HEK293 (cell line): ENCODE data around the gene GRAP2.
A peak's percentile ranks its signal among the peaks of the same experiment; 100 is the strongest.

Experiments
- CTCF ChIA-PET: fragments of 350-600 bp; formaldehyde crosslinking; extraction: SDS; loops from one replicate; lab custom pipeline; 2021; ENCODE audit warnings: antibody characterized with exemption; lab: Yijun Ruan, JAX
- POLR2A ChIA-PET: fragments of 300-600 bp; formaldehyde crosslinking; extraction: SDS; loops from one replicate; lab custom pipeline; 2020; ENCODE audit warnings: antibody characterized with exemption, inconsistent platforms; lab: Yijun Ruan, JAX
- H3K27ac ChIP-seq: fragments of 200-500 bp; sonication (Bioruptor generic); 2 replicates; pipeline ENCODE4 v1.5.1; 2014; ENCODE audit warnings: low read depth, low read length, control low read depth, inconsistent platforms; ENCODE audit errors: extremely low read depth
- H3K36me3 ChIP-seq, 2 experiments: fragments of 200-500 bp in 1 of 2; sonication (Bioruptor generic) in 1 of 2; 1 replicate in 1 of 2; 2 replicates in 1 of 2; pipeline ENCODE4 v1.5.1; 2014 to 2017; ENCODE audit warnings: inconsistent platforms in 2 of 2, low read length in 2 of 2; ENCODE audit not compliant: control insufficient read depth in 2 of 2, insufficient read depth in 1 of 2
- H3K4me1 ChIP-seq: fragments of 200-500 bp; sonication (Bioruptor generic); 2 replicates; pipeline ENCODE4 v1.5.1; 2014; ENCODE audit warnings: mild to moderate bottlenecking, low read length, inconsistent platforms; ENCODE audit not compliant: control insufficient read depth, insufficient read depth
- H3K4me3 ChIP-seq: 2 replicates; pipeline ENCODE4 v1.5.1; 2011; ENCODE audit warnings: low read depth, mild to moderate bottlenecking, control low read depth, low read length, moderate library complexity
- H3K9me3 ChIP-seq: fragments of 200-500 bp; sonication (Bioruptor generic); 2 replicates; pipeline ENCODE4 v1.5.1; 2014; ENCODE audit warnings: low read depth, low read length, inconsistent platforms; ENCODE audit not compliant: control insufficient read depth, insufficient read depth
- ATF2 ChIP-seq: fragments of 450-650 bp; formaldehyde crosslinking; IDR thresholded peaks from 2 replicates; pipeline ENCODE4 v1.5.1; 2016; ENCODE audit warnings: missing biosample characterization, missing genetic modification characterization, low read depth
- BCL6B ChIP-seq: fragments of 450-650 bp; formaldehyde crosslinking; IDR thresholded peaks from 2 replicates; pipeline ENCODE4 v1.5.1; 2017; ENCODE audit warnings: missing biosample characterization, missing genetic modification characterization
- GLIS2 ChIP-seq: fragments of 450-650 bp; formaldehyde crosslinking; IDR thresholded peaks from 2 replicates; pipeline ENCODE4 v1.5.1; 2016; ENCODE audit warnings: missing biosample characterization, missing genetic modification characterization
- RBAK ChIP-seq: fragments of 450-650 bp; formaldehyde crosslinking; IDR thresholded peaks from 2 replicates; pipeline ENCODE4 v1.5.1; 2016; ENCODE audit warnings: missing biosample characterization, missing genetic modification characterization
- REPIN1 ChIP-seq: fragments of 450-650 bp; formaldehyde crosslinking; IDR thresholded peaks from 2 replicates; pipeline ENCODE4 v1.5.1; 2017; ENCODE audit warnings: missing biosample characterization, missing genetic modification characterization, low read depth
- REST ChIP-seq: fragments of 450-650 bp; formaldehyde crosslinking; IDR thresholded peaks from 2 replicates; pipeline ENCODE4 v1.5.1; 2016; ENCODE audit warnings: missing biosample characterization, missing genetic modification characterization
- SCRT2 ChIP-seq: fragments of 450-650 bp; formaldehyde crosslinking; IDR thresholded peaks from 2 replicates; pipeline ENCODE4 v1.5.1; 2016; ENCODE audit warnings: missing biosample characterization, missing genetic modification characterization
- SP2 ChIP-seq: fragments of 450-650 bp; formaldehyde crosslinking; IDR thresholded peaks from 2 replicates; pipeline ENCODE4 v1.5.1; 2016; ENCODE audit warnings: missing biosample characterization, missing genetic modification characterization
- ZBTB17 ChIP-seq: fragments of 450-650 bp; formaldehyde crosslinking; IDR thresholded peaks from 2 replicates; pipeline ENCODE4 v1.5.1; 2016; ENCODE audit warnings: missing biosample characterization, missing genetic modification characterization
- ZBTB26 ChIP-seq: fragments of 450-650 bp; formaldehyde crosslinking; optimal IDR thresholded peaks from 2 replicates; pipeline ENCODE3; 2016; ENCODE audit warnings: missing biosample characterization, mild to moderate bottlenecking, missing genetic modification characterization
- ZIC2 ChIP-seq: fragments of 450-650 bp; formaldehyde crosslinking; IDR thresholded peaks from 2 replicates; pipeline ENCODE4 v1.5.1; 2016; ENCODE audit warnings: missing biosample characterization, missing genetic modification characterization
- ZNF10 ChIP-seq: fragments of 450-650 bp; formaldehyde crosslinking; IDR thresholded peaks from 2 replicates; pipeline ENCODE4 v1.5.1; 2017; ENCODE audit warnings: missing biosample characterization, missing genetic modification characterization
- ZNF140 ChIP-seq: fragments of 450-650 bp; formaldehyde crosslinking; IDR thresholded peaks from 2 replicates; pipeline ENCODE4 v1.5.1; 2016; ENCODE audit warnings: missing biosample characterization, missing genetic modification characterization
- ZNF16 ChIP-seq: fragments of 450-650 bp; formaldehyde crosslinking; IDR thresholded peaks from 2 replicates; pipeline ENCODE4 v1.5.1; 2016; ENCODE audit warnings: low read depth, missing biosample characterization, missing genetic modification characterization
- ZNF223 ChIP-seq: fragments of 450-650 bp; formaldehyde crosslinking; IDR thresholded peaks from 2 replicates; pipeline ENCODE4 v1.5.1; 2016; ENCODE audit warnings: missing biosample characterization, missing genetic modification characterization
- ZNF266 ChIP-seq: fragments of 450-650 bp; formaldehyde crosslinking; IDR thresholded peaks from 2 replicates; pipeline ENCODE4 v1.5.1; 2016; ENCODE audit warnings: missing biosample characterization, missing genetic modification characterization, low read depth
- ZNF366 ChIP-seq: fragments of 450-650 bp; formaldehyde crosslinking; conservative IDR thresholded peaks from 2 replicates; pipeline ENCODE4 v1.5.1; 2016; ENCODE audit warnings: missing biosample characterization, missing genetic modification characterization
- ZNF416 ChIP-seq: fragments of 450-650 bp; formaldehyde crosslinking; IDR thresholded peaks from 2 replicates; pipeline ENCODE4 v1.5.1; 2016; ENCODE audit warnings: missing biosample characterization, missing genetic modification characterization
- ZNF473 ChIP-seq: fragments of 450-650 bp; formaldehyde crosslinking; IDR thresholded peaks from 2 replicates; pipeline ENCODE4 v1.5.1; 2017; ENCODE audit warnings: missing biosample characterization, missing genetic modification characterization
- ZNF585B ChIP-seq: fragments of 450-650 bp; formaldehyde crosslinking; IDR thresholded peaks from 2 replicates; pipeline ENCODE4 v1.5.1; 2016; ENCODE audit warnings: missing biosample characterization, missing genetic modification characterization
- ZNF624 ChIP-seq: fragments of 450-650 bp; formaldehyde crosslinking; IDR thresholded peaks from 2 replicates; pipeline ENCODE4 v1.5.1; 2017; ENCODE audit warnings: missing biosample characterization, missing genetic modification characterization

Gene GRAP2

GRCh38 chr22:39908136-39908535 lies 7.3 kb downstream of the GRAP2 start:
- H3K9me3 ChIP-seq = no peaks in the 10 kb centered on the region
- no peak overlapping the region for H3K27ac ChIP-seq
- no peak overlapping the region for H3K4me3 ChIP-seq
- TF ChIP-seq ZNF10 (tag by site-specific recombination) (no peak), ZNF223 (no peak), SP2 (tag by site-specific recombination) (no peak), ZNF473 (tag by site-specific recombination) (no peak), REST (tag by site-specific recombination) (no peak), ZNF585B (tag by site-specific recombination) (no peak)
- TF ChIP-seq, all 188 proteins: peak for 0
- ChIA-PET CTCF (interaction anchor here (0.5 to 1.2 kb wide), 2 partner anchors 25 to 1018 kb away, joined by 3 to 9 read pairs; no protein-coding TSS in a partner anchor), POLR2A (no interaction called here)
- Histone ChIP-seq H3K36me3 (no peaks in the 10 kb centered on the region), H3K4me1 (no peaks in the 10 kb centered on the region)

- CTCF ChIA-PET = interaction anchor here (0.5 to 1.2 kb wide), 2 partner anchors 24 to 1019 kb away, joined by 3 to 9 read pairs; no protein-coding TSS in a partner anchor
- Histone ChIP-seq H3K9me3 (no peaks in the 10 kb centered on the region), H3K36me3 (no peaks in the 10 kb centered on the region), H3K4me1 (no peaks in the 10 kb centered on the region), H3K4me3 (no peak overlapping the region), H3K27ac (no peak overlapping the region)
- POLR2A ChIA-PET = no interaction called here
- TF ChIP-seq SCRT2 (tag by site-specific recombination) = peak; percentile 35; the same call in 1 of the 2 replicates
- TF ChIP-seq ZBTB17 = peak; percentile 25; the same call in 1 of the 2 replicates
- TF ChIP-seq RBAK (tag by site-specific recombination) = no peak
Measured at GRCh38 chr22:39908737-39909136, 7.9 kb downstream of the GRAP2 start.

- POLR2A ChIA-PET = no interaction called here
- CTCF ChIA-PET = interaction anchor here (0.7 to 0.9 kb wide), 2 partner anchors 15 to 357 kb away, joined by 3 to 5 read pairs; no protein-coding TSS in a partner anchor
- TF ChIP-seq BCL6B = no peak
- TF ChIP-seq GLIS2 (tag by site-specific recombination) = no peak
- no peak for TF ChIP-seq ZNF266 (tag by site-specific recombination)
- Histone ChIP-seq H3K9me3 (no peaks in the 10 kb centered on the region), H3K36me3 (no peaks in the 10 kb centered on the region), H3K27ac (no peak overlapping the region), H3K4me3 (no peak overlapping the region), H3K4me1 (no peaks in the 10 kb centered on the region)
Measured at GRCh38 chr22:39910876-39911613, 10.2 kb downstream of the GRAP2 start.

- H3K4me1 ChIP-seq = no peaks in the 10 kb centered on the region
- H3K27ac ChIP-seq = no peak overlapping the region
- POLR2A ChIA-PET = no interaction called here
- CTCF ChIA-PET = no interaction called here
- no peaks in the 10 kb centered on the region for H3K36me3 ChIP-seq
- H3K9me3 ChIP-seq = no peaks in the 10 kb centered on the region
- H3K4me3 ChIP-seq = no peak overlapping the region
- TF ChIP-seq ZNF16 (tag by site-specific recombination) (no peak), ZNF366 (tag by site-specific recombination) (no peak), ZNF624 (tag by site-specific recombination) (no peak), ZBTB26 (tag by site-specific recombination) (no peak), ZIC2 (no peak), ATF2 (tag by site-specific recombination) (no peak), REPIN1 (tag by site-specific recombination) (no peak), ZNF416 (no peak), ZNF140 (tag by site-specific recombination) (no peak), RBAK (tag by site-specific recombination) (no peak)
Measured at GRCh38 chr22:39913321-39913720, 12.4 kb downstream of the GRAP2 start.
